ENCODE data around the gene ZNF331. TPM values are rescaled to one million over a fixed set of nuclear protein-coding genes. Genes with fewer than 3 reads are reported as not detected.

Gene ZNF331
- total RNA-seq, 4 donors from 2014 or later, result 2.8 to 15.8 (median 7.9) TPM

DNA sequence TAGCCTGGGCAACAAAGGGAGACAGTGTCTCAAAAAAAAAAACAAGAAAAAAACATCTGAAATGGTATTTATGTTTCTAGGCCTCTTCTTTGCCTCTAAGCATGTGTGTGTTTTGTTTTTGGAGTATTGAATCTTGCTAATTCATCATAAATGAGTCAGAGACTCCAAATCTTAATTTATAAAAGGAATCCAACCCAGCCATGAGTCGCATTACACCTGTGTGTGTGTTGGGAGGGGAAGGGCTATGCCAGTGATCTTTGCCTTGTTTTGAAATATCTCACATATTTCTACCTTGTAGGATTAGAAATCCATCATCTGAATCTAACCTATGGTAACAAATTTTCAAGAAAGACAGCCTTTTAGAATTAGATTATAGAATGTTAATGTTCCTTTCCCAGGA is 4.0 kb downstream of the ZNF331 start:
- no peak overlapping the region for H3K4me3 ChIP-seq
- no peak overlapping the region for H3K27ac ChIP-seq
- H3K27me3 ChIP-seq, result no peaks in the 10 kb centered on the region
- DNase-seq, result no peak
- TF ChIP-seq POLR2A (IDR thresholded peaks at IDR 0.05), result no peak
- TF ChIP-seq, protein P1, sequence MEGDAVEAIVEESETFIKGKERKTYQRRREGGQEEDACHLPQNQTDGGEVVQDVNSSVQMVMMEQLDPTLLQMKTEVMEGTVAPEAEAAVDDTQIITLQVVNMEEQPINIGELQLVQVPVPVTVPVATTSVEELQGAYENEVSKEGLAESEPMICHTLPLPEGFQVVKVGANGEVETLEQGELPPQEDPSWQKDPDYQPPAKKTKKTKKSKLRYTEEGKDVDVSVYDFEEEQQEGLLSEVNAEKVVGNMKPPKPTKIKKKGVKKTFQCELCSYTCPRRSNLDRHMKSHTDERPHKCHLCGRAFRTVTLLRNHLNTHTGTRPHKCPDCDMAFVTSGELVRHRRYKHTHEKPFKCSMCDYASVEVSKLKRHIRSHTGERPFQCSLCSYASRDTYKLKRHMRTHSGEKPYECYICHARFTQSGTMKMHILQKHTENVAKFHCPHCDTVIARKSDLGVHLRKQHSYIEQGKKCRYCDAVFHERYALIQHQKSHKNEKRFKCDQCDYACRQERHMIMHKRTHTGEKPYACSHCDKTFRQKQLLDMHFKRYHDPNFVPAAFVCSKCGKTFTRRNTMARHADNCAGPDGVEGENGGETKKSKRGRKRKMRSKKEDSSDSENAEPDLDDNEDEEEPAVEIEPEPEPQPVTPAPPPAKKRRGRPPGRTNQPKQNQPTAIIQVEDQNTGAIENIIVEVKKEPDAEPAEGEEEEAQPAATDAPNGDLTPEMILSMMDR (IDR thresholded peaks at IDR 0.05), result no peak
- 76 to 77% methylated on average over 1 of the region's 1 CpG for WGBS, 2 donors
- intact Hi-C loops (cut with DNase I), result no loop called here
- peaks cover 0 to 21% (median 0%) of the 10 kb centered on the region in 3 donors for H3K4me1 ChIP-seq
- no peaks in the 10 kb centered on the region for H3K9me3 ChIP-seq
- H3K36me3 ChIP-seq, result peaks cover 0 to 35% (median 0%) of the 10 kb centered on the region in 3 donors

DNA sequence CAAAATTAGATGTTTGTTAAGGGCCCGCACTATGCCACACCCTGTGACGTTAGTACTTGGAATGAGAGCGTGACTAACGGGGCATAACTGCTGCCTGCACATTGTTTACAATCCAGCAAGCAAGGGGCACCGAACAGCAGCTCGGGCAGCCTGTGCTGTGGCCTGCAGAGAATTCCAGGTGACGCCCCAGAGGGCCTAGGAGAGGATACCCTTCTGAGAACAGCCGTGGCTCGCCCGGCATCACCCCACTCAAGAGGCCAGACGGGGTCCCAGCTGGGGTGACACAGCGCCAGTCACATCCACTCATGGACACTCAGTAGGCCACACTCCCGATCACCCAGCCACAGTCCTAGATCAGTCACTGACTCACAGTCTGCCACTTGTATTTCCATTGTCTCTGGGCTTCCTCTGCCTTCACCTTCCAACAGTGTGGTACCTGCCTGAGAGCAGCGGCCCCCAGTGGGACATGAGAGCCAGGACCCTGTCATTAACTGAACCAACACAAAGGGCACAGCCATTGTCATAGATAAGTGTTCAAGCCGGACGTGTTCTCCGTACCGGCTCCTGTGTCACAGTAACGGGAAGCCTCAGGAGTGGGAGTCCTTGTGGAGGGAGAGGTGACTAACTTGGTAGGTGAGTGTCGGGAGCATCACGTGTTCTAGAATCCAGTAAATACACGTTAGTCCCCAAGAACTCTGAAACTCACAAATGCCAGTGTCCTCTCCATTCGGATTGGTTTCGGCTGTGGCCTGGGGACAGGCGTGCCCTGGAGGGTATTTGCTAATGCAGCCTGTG is 7.5 kb downstream of the ZNF331 start:
- intact Hi-C loops (cut with DNase I), result no loop called here
- peaks cover 0 to 30% (median 0%) of the 10 kb centered on the region in 3 donors for H3K36me3 ChIP-seq
- peak overlapping the region in 1 of 4 donors; percentile 44 for H3K27ac ChIP-seq
- WGBS, 2 donors, result 76 to 80% methylated on average over 13 to 15 of the region's 25 CpGs
- TF ChIP-seq, protein P1 (IDR thresholded peaks at IDR 0.05), result no peak
- no peak for TF ChIP-seq POLR2A (IDR thresholded peaks at IDR 0.05)
- no peak for DNase-seq
- no peak overlapping the region for H3K4me3 ChIP-seq
- no peaks in the 10 kb centered on the region for H3K9me3 ChIP-seq
- H3K4me1 ChIP-seq, result peaks cover 0 to 17% (median 0%) of the 10 kb centered on the region in 3 donors
- no peaks in the 10 kb centered on the region for H3K27me3 ChIP-seq

DNA sequence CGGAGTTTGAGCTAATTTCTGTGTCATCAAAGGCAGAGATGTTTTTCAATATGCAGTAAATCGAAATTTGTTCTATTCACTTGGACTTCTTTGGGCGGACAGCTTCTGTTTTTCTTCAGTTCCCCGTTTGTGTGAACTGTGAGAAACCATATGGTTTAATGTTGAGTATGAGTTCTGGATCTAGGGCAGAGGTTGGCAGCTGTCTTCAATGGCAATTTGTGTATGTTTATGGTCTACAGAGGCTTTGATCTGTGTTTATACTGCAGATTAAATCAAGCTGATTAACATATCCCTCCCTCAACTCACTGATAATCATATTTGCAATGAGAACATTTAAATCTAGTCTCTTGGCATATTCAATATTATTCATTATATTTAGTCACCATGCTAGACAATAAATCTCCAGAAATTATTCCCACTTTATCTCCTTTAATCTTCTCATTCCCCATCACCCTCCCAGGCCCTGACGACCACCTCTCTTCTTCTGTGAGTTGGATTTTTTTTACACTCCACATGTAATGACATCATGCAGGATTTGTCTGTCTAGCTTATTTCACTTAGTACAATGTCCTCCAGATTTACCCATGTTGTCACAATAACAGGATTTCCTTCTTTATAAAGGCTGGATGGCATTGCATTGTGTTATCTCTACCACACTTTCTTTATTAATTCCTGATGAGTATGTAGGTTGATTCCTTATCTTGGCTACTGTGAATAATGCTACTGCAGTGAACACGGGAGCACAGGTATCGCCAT is 9.0 kb downstream of the ZNF331 start:
- Histone ChIP-seq H3K9me3 (no peaks in the 10 kb centered on the region), H3K4me1 (peaks cover 0 to 17% (median 0%) of the 10 kb centered on the region in 3 donors), H3K27me3 (no peaks in the 10 kb centered on the region), H3K4me3 (no peak overlapping the region), H3K36me3 (peaks cover 0 to 23% (median 0%) of the 10 kb centered on the region in 3 donors), H3K27ac (peak overlapping the region in 2 of 4 donors; percentile 18 to 33)
- DNase-seq, result no peak
- intact Hi-C loops (cut with DNase I), result no loop called here
- 62 to 77% methylated on average over 7 of the region's 7 CpGs for WGBS, 2 donors
- TF ChIP-seq POLR2A (IDR thresholded peaks at IDR 0.05), result no peak
- TF ChIP-seq, protein P1 (IDR thresholded peaks at IDR 0.05), result no peak

DNA sequence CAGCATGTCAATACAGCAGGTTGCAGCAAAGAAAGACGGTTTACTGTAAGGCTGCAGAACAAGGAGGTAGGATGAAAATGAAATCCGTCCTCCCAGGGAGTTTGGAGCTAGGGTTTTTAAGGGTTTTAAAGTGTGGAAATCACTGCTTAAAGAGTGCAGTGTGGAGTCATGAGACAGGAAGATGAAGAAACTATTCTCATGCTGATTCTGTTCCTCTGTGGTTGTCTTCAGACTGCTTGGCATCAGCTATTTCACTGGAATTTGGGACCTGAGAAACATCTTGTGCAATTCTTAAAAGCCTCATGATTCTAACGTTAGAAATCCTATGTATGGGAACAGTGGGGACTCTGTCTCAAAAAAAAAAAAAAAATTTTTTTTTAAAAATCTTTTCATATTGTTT is 11.4 kb downstream of the ZNF331 start:
- DNase-seq, result no peak
- TF ChIP-seq, protein P1 (IDR thresholded peaks at IDR 0.05), result no peak
- no peak for TF ChIP-seq POLR2A (IDR thresholded peaks at IDR 0.05)
- WGBS, 2 donors, result 55 to 64% methylated on average over 3 of the region's 3 CpGs
- peaks cover 5 to 25% (median 8%) of the 10 kb centered on the region in 3 donors for H3K4me1 ChIP-seq
- no peak overlapping the region for H3K4me3 ChIP-seq
- H3K27ac ChIP-seq, result peak overlapping the region; percentile 19 to 65 (median 33)
- H3K36me3 ChIP-seq, result peaks cover 0 to 9% (median 0%) of the 10 kb centered on the region in 3 donors
- intact Hi-C loops (cut with DNase I), result no loop called here
- H3K9me3 ChIP-seq, result no peaks in the 10 kb centered on the region
- H3K27me3 ChIP-seq, result no peaks in the 10 kb centered on the region

All from esophagus squamous epithelium (tissue), 5 donors.